HEK293 (cell line): ENCODE measurements around the gene EFHC1.

Source experiments
- CTCF ChIA-PET: fragments of 350-600 bp; formaldehyde crosslinking; extraction: SDS; loops from one replicate; lab custom pipeline; 2021; ENCODE audit warnings: antibody characterized with exemption; lab: Yijun Ruan, JAX
- POLR2A ChIA-PET: fragments of 300-600 bp; formaldehyde crosslinking; extraction: SDS; loops from one replicate; lab custom pipeline; 2020; ENCODE audit warnings: antibody characterized with exemption, inconsistent platforms; lab: Yijun Ruan, JAX
- H3K27ac ChIP-seq: fragments of 200-500 bp; sonication (Bioruptor generic); 2 replicates; pipeline ENCODE4 v1.5.1; 2014; ENCODE audit warnings: low read depth, low read length, control low read depth, inconsistent platforms; ENCODE audit errors: extremely low read depth
- H3K36me3 ChIP-seq, 2 experiments: fragments of 200-500 bp in 1 of 2; sonication (Bioruptor generic) in 1 of 2; 1 replicate in 1 of 2; 2 replicates in 1 of 2; pipeline ENCODE4 v1.5.1; 2014 to 2017; ENCODE audit warnings: inconsistent platforms in 2 of 2, low read length in 2 of 2; ENCODE audit not compliant: control insufficient read depth in 2 of 2, insufficient read depth in 1 of 2
- H3K4me1 ChIP-seq: fragments of 200-500 bp; sonication (Bioruptor generic); 2 replicates; pipeline ENCODE4 v1.5.1; 2014; ENCODE audit warnings: mild to moderate bottlenecking, low read length, inconsistent platforms; ENCODE audit not compliant: control insufficient read depth, insufficient read depth
- H3K4me3 ChIP-seq: 2 replicates; pipeline ENCODE4 v1.5.1; 2011; ENCODE audit warnings: low read depth, mild to moderate bottlenecking, control low read depth, low read length, moderate library complexity
- H3K9me3 ChIP-seq: fragments of 200-500 bp; sonication (Bioruptor generic); 2 replicates; pipeline ENCODE4 v1.5.1; 2014; ENCODE audit warnings: low read depth, low read length, inconsistent platforms; ENCODE audit not compliant: control insufficient read depth, insufficient read depth
- HOXC10 ChIP-seq: sonication (generic); formaldehyde crosslinking; IDR thresholded peaks from 2 replicates; pipeline ENCODE4 v1.8.1; 2023; ENCODE audit warnings: mild to moderate bottlenecking, missing genetic modification reagents
- KLF16 ChIP-seq: fragments of 450-650 bp; formaldehyde crosslinking; IDR thresholded peaks from 2 replicates; pipeline ENCODE4 v1.5.1; 2017; ENCODE audit warnings: missing biosample characterization, missing genetic modification characterization
- ZBTB26 ChIP-seq: fragments of 450-650 bp; formaldehyde crosslinking; optimal IDR thresholded peaks from 2 replicates; pipeline ENCODE3; 2016; ENCODE audit warnings: missing biosample characterization, mild to moderate bottlenecking, missing genetic modification characterization
- ZNF132 ChIP-seq: fragments of 450-650 bp; formaldehyde crosslinking; IDR thresholded peaks from 2 replicates; pipeline ENCODE4 v1.5.1; 2017; ENCODE audit warnings: missing biosample characterization, missing genetic modification characterization, borderline replicate concordance
- ZNF157 ChIP-seq: fragments of 450-650 bp; formaldehyde crosslinking; IDR thresholded peaks from 2 replicates; pipeline ENCODE4 v1.5.1; 2016; ENCODE audit warnings: missing biosample characterization, missing genetic modification characterization
- ZNF19 ChIP-seq: fragments of 450-650 bp; formaldehyde crosslinking; IDR thresholded peaks from 2 replicates; pipeline ENCODE4; 2016; ENCODE audit warnings: missing biosample characterization, missing genetic modification characterization, low read depth
- ZNF23 ChIP-seq: fragments of 450-650 bp; formaldehyde crosslinking; IDR thresholded peaks from 2 replicates; pipeline ENCODE4 v1.5.1; 2016; ENCODE audit warnings: missing biosample characterization, missing genetic modification characterization, borderline replicate concordance
- ZNF488 ChIP-seq: fragments of 450-650 bp; formaldehyde crosslinking; IDR thresholded peaks from 2 replicates; pipeline ENCODE4 v1.5.1; 2016; ENCODE audit warnings: missing biosample characterization, missing genetic modification characterization
- ZNF510 ChIP-seq: fragments of 450-650 bp; formaldehyde crosslinking; IDR thresholded peaks from 2 replicates; pipeline ENCODE4 v1.5.1; 2018; ENCODE audit warnings: mild to moderate bottlenecking, missing genetic modification characterization, missing biosample characterization; ENCODE audit not compliant: insufficient replicate concordance
- ZNF530 ChIP-seq: fragments of 450-650 bp; formaldehyde crosslinking; IDR thresholded peaks from 2 replicates; pipeline ENCODE4 v1.5.1; 2016; ENCODE audit warnings: low read depth, missing biosample characterization, missing genetic modification characterization
- ZNF621 ChIP-seq: fragments of 450-650 bp; formaldehyde crosslinking; IDR thresholded peaks from 2 replicates; pipeline ENCODE4 v1.5.1; 2017; ENCODE audit warnings: missing biosample characterization, missing genetic modification characterization
- ZNF623 ChIP-seq: fragments of 450-650 bp; formaldehyde crosslinking; IDR thresholded peaks from 2 replicates; pipeline ENCODE4 v1.5.1; 2016; ENCODE audit warnings: missing biosample characterization, missing genetic modification characterization
- ZNF791 ChIP-seq: fragments of 450-650 bp; formaldehyde crosslinking; IDR thresholded peaks from 2 replicates; pipeline ENCODE4 v1.5.1; 2016; ENCODE audit warnings: missing biosample characterization, missing genetic modification characterization
- ZSCAN23 ChIP-seq: fragments of 450-650 bp; formaldehyde crosslinking; IDR thresholded peaks from 2 replicates; pipeline ENCODE4 v1.5.1; 2016; ENCODE audit warnings: missing biosample characterization, missing genetic modification characterization
- ZXDB ChIP-seq: fragments of 450-650 bp; formaldehyde crosslinking; IDR thresholded peaks from 2 replicates; pipeline ENCODE4 v1.5.1; 2016; ENCODE audit warnings: missing biosample characterization, missing genetic modification characterization
- TF ChIP-seq, protein P1 (sequence below): fragments of 450-650 bp; formaldehyde crosslinking; IDR thresholded peaks from 2 replicates; pipeline ENCODE4 v1.5.1; 2016; ENCODE audit warnings: missing biosample characterization, missing genetic modification characterization
- TF ChIP-seq, protein P2 (sequence below): fragments of 450-650 bp; formaldehyde crosslinking; IDR thresholded peaks from 2 replicates; pipeline ENCODE4; 2016; ENCODE audit warnings: missing biosample characterization, missing genetic modification characterization
- TF ChIP-seq, protein P3 (sequence below): fragments of 450-650 bp; formaldehyde crosslinking; IDR thresholded peaks from 2 replicates; pipeline ENCODE4 v1.5.1; 2016; ENCODE audit warnings: missing biosample characterization, missing genetic modification characterization
- TF ChIP-seq, protein P4 (sequence below): fragments of 450-650 bp; IDR thresholded peaks from 2 replicates; pipeline ENCODE4 v1.5.1; 2018; ENCODE audit warnings: missing biosample characterization, mild to moderate bottlenecking, missing genetic modification characterization
- TF ChIP-seq, protein P5 (sequence below): fragments of 450-650 bp; formaldehyde crosslinking; conservative IDR thresholded peaks from 2 replicates; pipeline ENCODE4 v1.5.1; 2016; ENCODE audit warnings: low read depth, missing biosample characterization, missing genetic modification characterization
- TF ChIP-seq, protein P6 (sequence below): fragments of 450-650 bp; formaldehyde crosslinking; IDR thresholded peaks from 2 replicates; pipeline ENCODE4 v1.5.1; 2017; ENCODE audit warnings: missing biosample characterization, mild to moderate bottlenecking, missing genetic modification characterization, moderate library complexity

EFHC1 gene

GRCh38 chr6:52474173-52474572 lies 54.0 kb downstream of the EFHC1 start (continued):
- TF ChIP-seq, protein P1, sequence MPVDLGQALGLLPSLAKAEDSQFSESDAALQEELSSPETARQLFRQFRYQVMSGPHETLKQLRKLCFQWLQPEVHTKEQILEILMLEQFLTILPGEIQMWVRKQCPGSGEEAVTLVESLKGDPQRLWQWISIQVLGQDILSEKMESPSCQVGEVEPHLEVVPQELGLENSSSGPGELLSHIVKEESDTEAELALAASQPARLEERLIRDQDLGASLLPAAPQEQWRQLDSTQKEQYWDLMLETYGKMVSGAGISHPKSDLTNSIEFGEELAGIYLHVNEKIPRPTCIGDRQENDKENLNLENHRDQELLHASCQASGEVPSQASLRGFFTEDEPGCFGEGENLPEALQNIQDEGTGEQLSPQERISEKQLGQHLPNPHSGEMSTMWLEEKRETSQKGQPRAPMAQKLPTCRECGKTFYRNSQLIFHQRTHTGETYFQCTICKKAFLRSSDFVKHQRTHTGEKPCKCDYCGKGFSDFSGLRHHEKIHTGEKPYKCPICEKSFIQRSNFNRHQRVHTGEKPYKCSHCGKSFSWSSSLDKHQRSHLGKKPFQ = no peak
- TF ChIP-seq, protein P2, sequence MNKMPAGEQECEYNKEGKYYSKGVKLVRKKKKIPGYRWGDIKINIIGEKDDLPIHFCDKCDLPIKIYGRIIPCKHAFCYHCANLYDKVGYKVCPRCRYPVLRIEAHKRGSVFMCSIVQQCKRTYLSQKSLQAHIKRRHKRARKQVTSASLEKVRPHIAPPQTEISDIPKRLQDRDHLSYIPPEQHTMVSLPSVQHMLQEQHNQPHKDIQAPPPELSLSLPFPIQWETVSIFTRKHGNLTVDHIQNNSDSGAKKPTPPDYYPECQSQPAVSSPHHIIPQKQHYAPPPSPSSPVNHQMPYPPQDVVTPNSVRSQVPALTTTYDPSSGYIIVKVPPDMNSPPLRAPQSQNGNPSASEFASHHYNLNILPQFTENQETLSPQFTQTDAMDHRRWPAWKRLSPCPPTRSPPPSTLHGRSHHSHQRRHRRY (tag by site-specific recombination) = no peak
- TF ChIP-seq HOXC10 (CRISPR knock-in tag) = no peak

GRCh38 chr6:52475307-52475706 lies 55.2 kb downstream of the EFHC1 start:
- ChIA-PET CTCF (interaction anchor here (0.6 kb wide), 2 partner anchors 18 to 45 kb away, joined by 3 read pairs; no protein-coding TSS in a partner anchor), POLR2A (no interaction called here)
- TF ChIP-seq ZNF623 (tag by site-specific recombination) (no peak), ZBTB26 (tag by site-specific recombination) (no peak), KLF16 (tag by site-specific recombination) (no peak), ZSCAN23 (no peak), ZNF530 (tag by site-specific recombination) (no peak), ZNF157 (tag by site-specific recombination) (no peak), ZNF19 (tag by site-specific recombination) (no peak), ZNF621 (tag by site-specific recombination) (no peak), ZNF510 (tag by site-specific recombination) (no peak), ZNF488 (no peak), ZXDB (tag by site-specific recombination) (no peak), ZNF791 (tag by site-specific recombination) (no peak), ZNF132 (tag by site-specific recombination) (no peak), ZNF23 (tag by site-specific recombination) (no peak)
- TF ChIP-seq, protein P3, sequence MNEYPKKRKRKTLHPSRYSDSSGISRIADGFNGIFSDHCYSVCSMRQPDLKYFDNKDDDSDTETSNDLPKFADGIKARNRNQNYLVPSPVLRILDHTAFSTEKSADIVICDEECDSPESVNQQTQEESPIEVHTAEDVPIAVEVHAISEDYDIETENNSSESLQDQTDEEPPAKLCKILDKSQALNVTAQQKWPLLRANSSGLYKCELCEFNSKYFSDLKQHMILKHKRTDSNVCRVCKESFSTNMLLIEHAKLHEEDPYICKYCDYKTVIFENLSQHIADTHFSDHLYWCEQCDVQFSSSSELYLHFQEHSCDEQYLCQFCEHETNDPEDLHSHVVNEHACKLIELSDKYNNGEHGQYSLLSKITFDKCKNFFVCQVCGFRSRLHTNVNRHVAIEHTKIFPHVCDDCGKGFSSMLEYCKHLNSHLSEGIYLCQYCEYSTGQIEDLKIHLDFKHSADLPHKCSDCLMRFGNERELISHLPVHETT (tag by site-specific recombination) = no peak
- TF ChIP-seq, protein P4, sequence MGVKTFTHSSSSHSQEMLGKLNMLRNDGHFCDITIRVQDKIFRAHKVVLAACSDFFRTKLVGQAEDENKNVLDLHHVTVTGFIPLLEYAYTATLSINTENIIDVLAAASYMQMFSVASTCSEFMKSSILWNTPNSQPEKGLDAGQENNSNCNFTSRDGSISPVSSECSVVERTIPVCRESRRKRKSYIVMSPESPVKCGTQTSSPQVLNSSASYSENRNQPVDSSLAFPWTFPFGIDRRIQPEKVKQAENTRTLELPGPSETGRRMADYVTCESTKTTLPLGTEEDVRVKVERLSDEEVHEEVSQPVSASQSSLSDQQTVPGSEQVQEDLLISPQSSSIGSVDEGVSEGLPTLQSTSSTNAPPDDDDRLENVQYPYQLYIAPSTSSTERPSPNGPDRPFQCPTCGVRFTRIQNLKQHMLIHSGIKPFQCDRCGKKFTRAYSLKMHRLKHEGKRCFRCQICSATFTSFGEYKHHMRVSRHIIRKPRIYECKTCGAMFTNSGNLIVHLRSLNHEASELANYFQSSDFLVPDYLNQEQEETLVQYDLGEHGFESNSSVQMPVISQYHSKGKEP (tag by site-specific recombination) = no peak
- TF ChIP-seq, protein P5, sequence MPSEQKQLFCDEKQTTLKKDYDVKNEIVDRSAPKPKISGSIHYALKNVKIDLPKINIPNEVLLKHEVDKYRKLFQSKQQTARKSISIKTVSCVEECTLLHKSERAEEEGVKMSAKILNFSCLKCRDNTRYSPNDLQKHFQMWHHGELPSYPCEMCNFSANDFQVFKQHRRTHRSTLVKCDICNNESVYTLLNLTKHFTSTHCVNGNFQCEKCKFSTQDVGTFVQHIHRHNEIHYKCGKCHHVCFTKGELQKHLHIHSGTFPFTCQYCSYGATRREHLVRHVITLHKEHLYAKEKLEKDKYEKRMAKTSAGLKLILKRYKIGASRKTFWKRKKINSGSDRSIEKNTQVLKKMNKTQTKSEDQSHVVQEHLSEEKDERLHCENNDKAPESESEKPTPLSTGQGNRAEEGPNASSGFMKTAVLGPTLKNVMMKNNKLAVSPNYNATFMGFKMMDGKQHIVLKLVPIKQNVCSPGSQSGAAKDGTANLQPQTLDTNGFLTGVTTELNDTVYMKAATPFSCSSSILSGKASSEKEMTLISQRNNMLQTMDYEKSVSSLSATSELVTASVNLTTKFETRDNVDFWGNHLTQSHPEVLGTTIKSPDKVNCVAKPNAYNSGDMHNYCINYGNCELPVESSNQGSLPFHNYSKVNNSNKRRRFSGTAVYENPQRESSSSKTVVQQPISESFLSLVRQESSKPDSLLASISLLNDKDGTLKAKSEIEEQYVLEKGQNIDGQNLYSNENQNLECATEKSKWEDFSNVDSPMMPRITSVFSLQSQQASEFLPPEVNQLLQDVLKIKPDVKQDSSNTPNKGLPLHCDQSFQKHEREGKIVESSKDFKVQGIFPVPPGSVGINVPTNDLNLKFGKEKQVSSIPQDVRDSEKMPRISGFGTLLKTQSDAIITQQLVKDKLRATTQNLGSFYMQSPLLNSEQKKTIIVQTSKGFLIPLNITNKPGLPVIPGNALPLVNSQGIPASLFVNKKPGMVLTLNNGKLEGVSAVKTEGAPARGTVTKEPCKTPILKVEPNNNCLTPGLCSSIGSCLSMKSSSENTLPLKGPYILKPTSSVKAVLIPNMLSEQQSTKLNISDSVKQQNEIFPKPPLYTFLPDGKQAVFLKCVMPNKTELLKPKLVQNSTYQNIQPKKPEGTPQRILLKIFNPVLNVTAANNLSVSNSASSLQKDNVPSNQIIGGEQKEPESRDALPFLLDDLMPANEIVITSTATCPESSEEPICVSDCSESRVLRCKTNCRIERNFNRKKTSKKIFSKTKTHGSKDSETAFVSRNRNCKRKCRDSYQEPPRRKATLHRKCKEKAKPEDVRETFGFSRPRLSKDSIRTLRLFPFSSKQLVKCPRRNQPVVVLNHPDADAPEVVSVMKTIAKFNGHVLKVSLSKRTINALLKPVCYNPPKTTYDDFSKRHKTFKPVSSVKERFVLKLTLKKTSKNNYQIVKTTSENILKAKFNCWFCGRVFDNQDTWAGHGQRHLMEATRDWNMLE (tag by site-specific recombination) = no peak
- TF ChIP-seq, protein P6, sequence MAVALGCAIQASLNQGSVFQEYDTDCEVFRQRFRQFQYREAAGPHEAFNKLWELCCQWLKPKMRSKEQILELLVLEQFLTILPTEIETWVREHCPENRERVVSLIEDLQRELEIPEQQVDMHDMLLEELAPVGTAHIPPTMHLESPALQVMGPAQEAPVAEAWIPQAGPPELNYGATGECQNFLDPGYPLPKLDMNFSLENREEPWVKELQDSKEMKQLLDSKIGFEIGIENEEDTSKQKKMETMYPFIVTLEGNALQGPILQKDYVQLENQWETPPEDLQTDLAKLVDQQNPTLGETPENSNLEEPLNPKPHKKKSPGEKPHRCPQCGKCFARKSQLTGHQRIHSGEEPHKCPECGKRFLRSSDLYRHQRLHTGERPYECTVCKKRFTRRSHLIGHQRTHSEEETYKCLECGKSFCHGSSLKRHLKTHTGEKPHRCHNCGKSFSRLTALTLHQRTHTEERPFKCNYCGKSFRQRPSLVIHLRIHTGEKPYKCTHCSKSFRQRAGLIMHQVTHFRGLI (tag by site-specific recombination) = no peak
- Histone ChIP-seq H3K27ac (no peak overlapping the region), H3K36me3 (no peaks in the 10 kb centered on the region), H3K4me3 (no peak overlapping the region), H3K4me1 (no peaks in the 10 kb centered on the region), H3K9me3 (no peaks in the 10 kb centered on the region)
